Stimulated activated effector memory CD8-positive, alpha-beta T cell treated with anti-CD3 and anti-CD28 coated beads, Interleukin-12 subunit alpha, Interleukin-12 subunit beta, amount 100 ng/mL, for 72 hours (primary cell): ENCODE measurements around the gene SLC12A1.

Experiments used
- ATAC-seq: fragments of 150-1000 bp; cut with Tn5 transposase; 2 replicates; pipeline ENCODE4 v1.10.0; 2021
- DNase-seq, 2 donors: peaks; one replicate each; pipeline ENCODE4 v3.0.0; 2021 to 2022; ENCODE audit warnings: low spot score in 2 of 2
- H3K27ac Mint-ChIP-seq: one replicate; pipeline ENCODE4 v1.8.0; 2022; ENCODE audit warnings: mild to moderate bottlenecking, mixed read lengths
- H3K36me3 Mint-ChIP-seq: one replicate; pipeline ENCODE4 v1.8.0; 2022; ENCODE audit warnings: mild to moderate bottlenecking, mixed read lengths
- H3K4me1 Mint-ChIP-seq: one replicate; pipeline ENCODE4 v1.8.0; 2022; ENCODE audit warnings: mixed read lengths
- H3K4me3 Mint-ChIP-seq: one replicate; pipeline ENCODE4 v1.8.0; 2022; ENCODE audit warnings: mild to moderate bottlenecking, mixed read lengths
- H3K9me3 Mint-ChIP-seq: one replicate; pipeline ENCODE4 v1.8.0; 2022; ENCODE audit warnings: mixed read lengths

Gene SLC12A1

GRCh38 chr15:48279608-48280007 is 73.5 kb downstream of the SLC12A1 start:
- ATAC-seq (no peak), DNase-seq (no peak)
- no peak overlapping the region for H3K27ac Mint-ChIP-seq
- no peak overlapping the region for H3K4me3 Mint-ChIP-seq
- H3K9me3 Mint-ChIP-seq = no peaks in the 10 kb centered on the region
- H3K4me1 Mint-ChIP-seq = no peaks in the 10 kb centered on the region
- H3K36me3 Mint-ChIP-seq = no peaks in the 10 kb centered on the region

- no peaks in the 10 kb centered on the region for H3K4me1 Mint-ChIP-seq
- no peak for DNase-seq
- H3K4me3 Mint-ChIP-seq = no peak overlapping the region
- H3K36me3 Mint-ChIP-seq = no peaks in the 10 kb centered on the region
- H3K27ac Mint-ChIP-seq = no peak overlapping the region
- H3K9me3 Mint-ChIP-seq = no peaks in the 10 kb centered on the region
- no peak for ATAC-seq
These were observed 75.6 kb downstream of the SLC12A1 start for GRCh38 chr15:48281674-48282073.

- no peaks in the 10 kb centered on the region for H3K9me3 Mint-ChIP-seq
- no peak for ATAC-seq
These were observed 76.1 kb downstream of the SLC12A1 start for GRCh38 chr15:48282216-48282615.

GRCh38 chr15:48283396-48284145 is 77.5 kb downstream of the SLC12A1 start:
- Mint-ChIP-seq H3K4me3 (no peak overlapping the region), H3K36me3 (no peaks in the 10 kb centered on the region), H3K4me1 (no peaks in the 10 kb centered on the region), H3K27ac (no peak overlapping the region), H3K9me3 (no peaks in the 10 kb centered on the region)
- DNase-seq = no peak
- no peak for ATAC-seq

More at GRCh38 chr15:48282216-48282615, 76.1 kb downstream of the SLC12A1 start:
- no peaks in the 10 kb centered on the region for H3K4me1 Mint-ChIP-seq
- H3K27ac Mint-ChIP-seq = no peak overlapping the region
- no peaks in the 10 kb centered on the region for H3K36me3 Mint-ChIP-seq
- no peak for DNase-seq
- no peak overlapping the region for H3K4me3 Mint-ChIP-seq

- Mint-ChIP-seq H3K9me3 (no peaks in the 10 kb centered on the region), H3K4me1 (no peaks in the 10 kb centered on the region), H3K36me3 (no peaks in the 10 kb centered on the region), H3K27ac (no peak overlapping the region), H3K4me3 (no peak overlapping the region)
- DNase-seq (peak; percentile 28 to 68), ATAC-seq (peak; percentile 55)
These were observed 79.5 kb downstream of the SLC12A1 start for GRCh38 chr15:48285329-48286214.

GRCh38 chr15:48289628-48290027 is 83.5 kb downstream of the SLC12A1 start:
- Mint-ChIP-seq H3K9me3 (no peaks in the 10 kb centered on the region), H3K27ac (no peak overlapping the region), H3K36me3 (no peaks in the 10 kb centered on the region), H3K4me1 (no peaks in the 10 kb centered on the region), H3K4me3 (no peak overlapping the region)
- ATAC-seq (no peak), DNase-seq (no peak)

- H3K9me3 Mint-ChIP-seq = no peaks in the 10 kb centered on the region
- H3K4me1 Mint-ChIP-seq = no peaks in the 10 kb centered on the region
- no peak for DNase-seq
- H3K36me3 Mint-ChIP-seq = no peaks in the 10 kb centered on the region
- ATAC-seq = peak; percentile 36
- no peak overlapping the region for H3K4me3 Mint-ChIP-seq
- H3K27ac Mint-ChIP-seq = peak overlapping the region; percentile 67
These were observed 86.4 kb downstream of the SLC12A1 start for GRCh38 chr15:48292458-48292857.

- H3K4me1 Mint-ChIP-seq = no peaks in the 10 kb centered on the region
- H3K9me3 Mint-ChIP-seq = no peaks in the 10 kb centered on the region
- no peak overlapping the region for H3K4me3 Mint-ChIP-seq
- ATAC-seq (no peak), DNase-seq (no peak)
- H3K27ac Mint-ChIP-seq = no peak overlapping the region
- H3K36me3 Mint-ChIP-seq = no peaks in the 10 kb centered on the region
These were observed 91.6 kb downstream of the SLC12A1 start for GRCh38 chr15:48297668-48298067.

GRCh38 chr15:48298914-48299313 is 92.8 kb downstream of the SLC12A1 start:
- Mint-ChIP-seq H3K4me1 (no peaks in the 10 kb centered on the region), H3K27ac (no peak overlapping the region), H3K36me3 (no peaks in the 10 kb centered on the region), H3K4me3 (no peak overlapping the region), H3K9me3 (no peaks in the 10 kb centered on the region)
- ATAC-seq (no peak), DNase-seq (no peak)

- H3K36me3 Mint-ChIP-seq = no peaks in the 10 kb centered on the region
- no peaks in the 10 kb centered on the region for H3K4me1 Mint-ChIP-seq
- no peak overlapping the region for H3K4me3 Mint-ChIP-seq
- DNase-seq (no peak), ATAC-seq (no peak)
- no peak overlapping the region for H3K27ac Mint-ChIP-seq
- no peaks in the 10 kb centered on the region for H3K9me3 Mint-ChIP-seq
These were observed 93.9 kb downstream of the SLC12A1 start for GRCh38 chr15:48300038-48300437.

GRCh38 chr15:48304398-48304797 is 98.3 kb downstream of the SLC12A1 start:
- Mint-ChIP-seq H3K4me3 (no peak overlapping the region), H3K36me3 (no peaks in the 10 kb centered on the region), H3K9me3 (no peaks in the 10 kb centered on the region), H3K27ac (no peak overlapping the region), H3K4me1 (no peaks in the 10 kb centered on the region)
- DNase-seq (no peak), ATAC-seq (no peak)

GRCh38 chr15:48306639-48307038 is 100.5 kb downstream of the SLC12A1 start:
- Mint-ChIP-seq H3K4me1 (no peaks in the 10 kb centered on the region), H3K9me3 (no peaks in the 10 kb centered on the region), H3K27ac (no peak overlapping the region), H3K4me3 (no peak overlapping the region), H3K36me3 (no peaks in the 10 kb centered on the region)
- no peak for DNase-seq
- no peak for ATAC-seq

GRCh38 chr15:48307586-48307985 is 101.5 kb downstream of the SLC12A1 start:
- ATAC-seq = no peak
- no peak for DNase-seq
- H3K27ac Mint-ChIP-seq = no peak overlapping the region
- H3K36me3 Mint-ChIP-seq = no peaks in the 10 kb centered on the region
- H3K9me3 Mint-ChIP-seq = no peaks in the 10 kb centered on the region
- no peaks in the 10 kb centered on the region for H3K4me1 Mint-ChIP-seq
- H3K4me3 Mint-ChIP-seq = no peak overlapping the region

GRCh38 chr15:48309740-48310139 is 103.6 kb downstream of the SLC12A1 start:
- H3K36me3 Mint-ChIP-seq = no peaks in the 10 kb centered on the region
- ATAC-seq (no peak), DNase-seq (no peak)
- no peak overlapping the region for H3K4me3 Mint-ChIP-seq
- H3K9me3 Mint-ChIP-seq = no peaks in the 10 kb centered on the region
- H3K27ac Mint-ChIP-seq = no peak overlapping the region
- H3K4me1 Mint-ChIP-seq = no peaks in the 10 kb centered on the region

- H3K4me3 Mint-ChIP-seq = no peak overlapping the region
- DNase-seq = no peak
- H3K36me3 Mint-ChIP-seq = no peaks in the 10 kb centered on the region
- no peak for ATAC-seq
- no peak overlapping the region for H3K27ac Mint-ChIP-seq
- H3K9me3 Mint-ChIP-seq = no peaks in the 10 kb centered on the region
- H3K4me1 Mint-ChIP-seq = no peaks in the 10 kb centered on the region
These were observed 107.1 kb downstream of the SLC12A1 start for GRCh38 chr15:48313216-48313615.

- ATAC-seq (no peak), DNase-seq (no peak)
- Mint-ChIP-seq H3K4me1 (no peaks in the 10 kb centered on the region), H3K36me3 (no peaks in the 10 kb centered on the region), H3K27ac (no peak overlapping the region), H3K9me3 (no peaks in the 10 kb centered on the region), H3K4me3 (no peak overlapping the region)
These were observed 108.9 kb downstream of the SLC12A1 start for GRCh38 chr15:48315041-48315440.
